Measurements from ENCODE around the gene ZNF493.

ZNF493 gene

GRCh38 chr19:21454901-21455300 is 58.0 kb downstream of the ZNF493 start:
- TF ChIP-seq, protein P1, sequence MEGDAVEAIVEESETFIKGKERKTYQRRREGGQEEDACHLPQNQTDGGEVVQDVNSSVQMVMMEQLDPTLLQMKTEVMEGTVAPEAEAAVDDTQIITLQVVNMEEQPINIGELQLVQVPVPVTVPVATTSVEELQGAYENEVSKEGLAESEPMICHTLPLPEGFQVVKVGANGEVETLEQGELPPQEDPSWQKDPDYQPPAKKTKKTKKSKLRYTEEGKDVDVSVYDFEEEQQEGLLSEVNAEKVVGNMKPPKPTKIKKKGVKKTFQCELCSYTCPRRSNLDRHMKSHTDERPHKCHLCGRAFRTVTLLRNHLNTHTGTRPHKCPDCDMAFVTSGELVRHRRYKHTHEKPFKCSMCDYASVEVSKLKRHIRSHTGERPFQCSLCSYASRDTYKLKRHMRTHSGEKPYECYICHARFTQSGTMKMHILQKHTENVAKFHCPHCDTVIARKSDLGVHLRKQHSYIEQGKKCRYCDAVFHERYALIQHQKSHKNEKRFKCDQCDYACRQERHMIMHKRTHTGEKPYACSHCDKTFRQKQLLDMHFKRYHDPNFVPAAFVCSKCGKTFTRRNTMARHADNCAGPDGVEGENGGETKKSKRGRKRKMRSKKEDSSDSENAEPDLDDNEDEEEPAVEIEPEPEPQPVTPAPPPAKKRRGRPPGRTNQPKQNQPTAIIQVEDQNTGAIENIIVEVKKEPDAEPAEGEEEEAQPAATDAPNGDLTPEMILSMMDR (IDR thresholded peaks at IDR 0.05; ENCODE audit: control extremely low read depth, extremely low read depth, low read depth, missing control alignments): no peak
- POLR2A ChIA-PET: no interaction called here

GRCh38 chr19:21460686-21461085 is 63.8 kb downstream of the ZNF493 start:
- DNase-seq (ENCODE audit: extremely low spot score): no peak
- TF ChIP-seq, protein P1 (IDR thresholded peaks at IDR 0.05; ENCODE audit: control extremely low read depth, extremely low read depth, low read depth, missing control alignments): no peak
- ChIA-PET POLR2A (no interaction called here), CTCF (no interaction called here)

More at GRCh38 chr19:21454901-21455300, 58.0 kb downstream of the ZNF493 start:
- DNase-seq (ENCODE audit: extremely low spot score): no peak
- CTCF ChIA-PET: no interaction called here

DNA sequence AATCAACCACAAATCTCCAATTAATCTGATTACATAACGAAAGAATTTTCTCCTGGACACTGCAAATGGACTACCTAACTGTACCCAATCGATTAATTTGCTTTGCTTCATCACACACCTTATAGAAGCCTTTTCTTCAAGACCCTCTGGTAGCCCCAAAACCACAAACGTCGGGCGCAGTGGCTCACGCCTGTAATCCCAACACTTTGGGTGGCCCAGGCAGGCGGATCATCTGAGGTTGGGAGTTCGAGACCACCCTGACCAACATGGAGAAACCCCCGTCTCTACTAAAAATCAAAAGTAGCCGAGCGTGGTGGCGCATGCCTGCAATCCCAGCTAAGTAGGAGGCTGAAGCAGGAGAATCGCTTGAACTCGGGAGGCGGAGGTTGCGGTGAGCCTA is 65.6 kb downstream of the ZNF493 start:
- CTCF ChIA-PET: no interaction called here
- no peak for DNase-seq (ENCODE audit: extremely low spot score)
- POLR2A ChIA-PET: no interaction called here
- TF ChIP-seq, protein P1 (IDR thresholded peaks at IDR 0.05; ENCODE audit: control extremely low read depth, extremely low read depth, low read depth, missing control alignments): no peak

DNA sequence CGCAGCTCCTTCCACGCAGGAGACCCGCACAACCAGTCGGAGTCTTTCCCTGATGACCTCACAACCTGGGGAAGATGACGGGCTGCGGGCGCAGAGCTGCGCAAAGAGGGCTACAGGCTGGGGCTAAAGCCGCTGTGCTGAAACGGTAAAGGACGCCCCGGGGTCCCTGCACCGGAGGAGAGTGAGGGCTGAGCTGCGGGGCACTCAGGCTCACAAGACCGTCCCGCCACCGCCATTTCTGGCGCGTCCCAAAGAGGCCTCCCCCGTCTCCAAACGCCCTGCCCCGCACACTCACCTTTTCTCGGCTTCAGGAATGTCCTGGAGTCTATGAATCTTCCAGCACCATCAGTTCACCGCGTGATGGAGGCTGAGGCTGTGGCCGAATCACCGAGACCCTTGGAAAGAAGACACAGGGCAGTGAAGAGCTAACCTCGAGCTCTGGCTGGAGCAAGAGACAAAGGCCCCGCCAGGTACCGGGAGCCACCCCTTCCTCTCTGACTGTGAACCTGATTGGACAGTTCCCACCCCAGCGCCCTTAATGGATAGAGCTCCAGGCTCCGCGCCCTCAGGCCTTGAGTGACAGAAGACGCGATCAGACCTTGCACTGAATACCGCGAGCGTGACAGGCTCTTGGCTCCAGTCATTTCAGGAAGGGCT is 66.6 kb downstream of the ZNF493 start:
- TF ChIP-seq, protein P1 (IDR thresholded peaks at IDR 0.05; ENCODE audit: control extremely low read depth, extremely low read depth, low read depth, missing control alignments): no peak
- ChIA-PET POLR2A (no interaction called here), CTCF (no interaction called here)
- peak; percentile 74 for DNase-seq (ENCODE audit: extremely low spot score)

DNA sequence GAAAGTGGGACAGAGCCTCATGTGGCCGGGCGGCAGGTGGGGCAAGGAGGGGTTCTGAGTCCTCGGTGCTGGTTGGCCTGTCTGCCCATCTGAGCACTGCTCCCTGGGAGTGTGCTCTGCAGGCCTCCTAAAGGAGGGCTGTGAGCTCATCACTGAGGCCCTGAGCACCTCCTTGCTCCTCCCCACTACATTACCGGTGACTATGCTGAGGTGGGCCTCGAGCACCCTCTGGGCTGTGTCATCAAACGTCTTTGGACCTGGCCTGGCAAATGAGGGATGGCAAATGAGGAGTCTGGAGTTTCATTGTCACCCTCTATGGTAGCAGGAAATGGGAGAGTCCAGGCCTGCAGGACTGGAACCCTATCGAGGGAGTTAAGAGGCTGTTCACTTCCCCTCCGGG is 69.7 kb downstream of the ZNF493 start:
- CTCF ChIA-PET: interaction anchor here (0.8 kb wide), 1 partner anchor 12 kb away, joined by 3 read pairs; no protein-coding TSS in a partner anchor

GRCh38 chr19:21468791-21469190 is 71.9 kb downstream of the ZNF493 start:
- no peak for DNase-seq (ENCODE audit: extremely low spot score)
- CTCF ChIA-PET: no interaction called here
- TF ChIP-seq, protein P1 (IDR thresholded peaks at IDR 0.05; ENCODE audit: control extremely low read depth, extremely low read depth, low read depth, missing control alignments): no peak
- POLR2A ChIA-PET: no interaction called here

More for the DNA sequence above, 69.7 kb downstream of the ZNF493 start:
- POLR2A ChIA-PET: no interaction called here
- no peak for DNase-seq (ENCODE audit: extremely low spot score)
- TF ChIP-seq, protein P1 (IDR thresholded peaks at IDR 0.05; ENCODE audit: control extremely low read depth, extremely low read depth, low read depth, missing control alignments): no peak
